Skeletal muscle cell (primary cell): ENCODE data around the gene KCTD17.
A peak's percentile ranks its signal among the peaks of the same experiment; 100 is the strongest.

Experiments used
- DNase-seq: peaks from one replicate; pipeline ENCODE4 v3.0.0-alpha.2; 2010; ENCODE audit warnings: low read depth
- H3K4me3 ChIP-seq: 2 replicates; pipeline ENCODE4 v1.5.1; 2011; ENCODE audit warnings: low read depth, mild to moderate bottlenecking, control low read depth, low read length, moderate library complexity

KCTD17 gene

DNA sequence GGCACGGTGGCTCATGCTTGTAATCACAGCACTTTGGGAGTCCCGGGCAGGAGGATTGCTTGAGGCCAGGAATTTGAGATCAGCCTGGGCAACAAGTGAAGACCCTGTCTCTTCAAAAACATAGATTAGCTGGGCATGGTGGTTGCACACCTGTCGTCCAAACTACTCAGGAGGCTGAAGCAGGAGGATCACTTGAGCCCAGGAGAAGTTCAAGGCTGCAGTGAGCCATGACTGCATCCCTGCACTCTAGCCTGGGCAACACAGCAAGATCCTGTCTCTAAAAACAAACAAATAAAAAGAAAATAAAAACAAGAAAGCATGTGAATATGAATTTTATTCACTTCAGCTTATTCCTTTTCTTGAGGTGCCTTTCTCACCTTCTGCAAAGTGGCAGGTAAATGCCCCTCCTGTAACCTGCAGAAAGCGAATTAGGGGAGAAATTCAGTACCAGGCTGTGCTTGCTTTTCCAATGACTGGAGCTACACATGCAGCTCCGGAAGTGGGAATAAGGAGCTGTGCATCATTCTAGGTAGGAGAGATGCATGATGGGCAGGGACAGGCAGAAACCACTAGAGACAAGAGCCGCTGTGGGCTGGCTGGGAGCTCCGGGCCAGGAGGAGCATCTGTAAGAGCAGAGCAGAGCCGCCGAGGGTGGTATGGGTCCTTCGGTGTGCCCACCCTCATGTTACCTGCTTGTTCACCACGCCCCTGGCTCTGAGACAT is 14.7 kb upstream of the KCTD17 start:
- no peak for DNase-seq
- no peak overlapping the region for H3K4me3 ChIP-seq

DNA sequence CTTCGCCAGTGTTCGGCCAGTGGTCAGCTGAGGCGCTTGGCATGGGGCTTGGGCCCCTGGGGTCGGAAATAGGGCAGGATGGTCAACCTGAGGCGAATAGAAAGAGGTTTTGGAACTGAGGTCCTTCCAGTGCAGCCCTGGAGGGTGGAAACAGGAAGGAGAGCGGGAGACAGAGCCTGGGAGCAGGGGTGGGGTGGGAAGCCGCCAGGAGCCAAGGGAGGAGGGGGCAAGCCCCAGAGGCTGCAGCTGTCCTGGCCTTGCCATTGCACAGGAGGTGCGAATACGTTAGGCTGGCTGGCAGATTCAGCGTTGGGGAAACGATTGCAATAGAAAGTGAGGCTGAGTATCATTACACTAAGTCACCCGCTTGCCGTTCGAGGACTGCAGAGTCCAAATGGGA is 13.9 kb upstream of the KCTD17 start:
- H3K4me3 ChIP-seq, result no peak overlapping the region
- no peak for DNase-seq

GRCh38 chr22:37039466-37039865 is 12.1 kb upstream of the KCTD17 start:
- H3K4me3 ChIP-seq, result no peak overlapping the region
- DNase-seq, result no peak

GRCh38 chr22:37043209-37043827 is 8.2 kb upstream of the KCTD17 start:
- DNase-seq, result no peak
- H3K4me3 ChIP-seq, result no peak overlapping the region

GRCh38 chr22:37043828-37044538 is 7.6 kb upstream of the KCTD17 start:
- no peak for DNase-seq

GRCh38 chr22:37044634-37045625 is 6.6 kb upstream of the KCTD17 start:
- DNase-seq, result no peak

More at GRCh38 chr22:37043828-37044538, 7.6 kb upstream of the KCTD17 start:
- no peak overlapping the region for H3K4me3 ChIP-seq

DNA sequence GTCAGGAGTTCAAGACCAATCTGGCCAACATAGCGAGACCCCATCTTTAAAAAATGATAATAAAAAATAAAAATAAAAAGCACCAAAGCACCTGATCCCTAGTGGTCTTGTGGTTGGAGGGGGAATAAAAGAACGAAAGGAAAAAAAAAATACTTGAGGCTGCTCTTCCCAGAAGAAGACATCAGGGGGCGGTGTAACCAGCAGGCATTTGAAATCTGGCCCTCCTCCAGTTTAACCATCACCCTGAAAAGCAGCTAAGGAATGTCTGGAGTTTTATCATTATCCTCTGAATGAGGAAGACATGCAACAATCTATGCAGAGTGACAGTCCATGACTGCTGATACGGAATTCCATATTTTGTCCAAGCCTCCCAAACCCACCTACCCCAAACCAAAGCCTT is 5.6 kb upstream of the KCTD17 start:
- H3K4me3 ChIP-seq, result no peak overlapping the region
- no peak for DNase-seq

More at GRCh38 chr22:37044634-37045625, 6.6 kb upstream of the KCTD17 start:
- H3K4me3 ChIP-seq, result no peak overlapping the region

- no peak overlapping the region for H3K4me3 ChIP-seq
- no peak for DNase-seq
Observed at GRCh38 chr22:37046589-37046988, 5.0 kb upstream of the KCTD17 start.

DNA sequence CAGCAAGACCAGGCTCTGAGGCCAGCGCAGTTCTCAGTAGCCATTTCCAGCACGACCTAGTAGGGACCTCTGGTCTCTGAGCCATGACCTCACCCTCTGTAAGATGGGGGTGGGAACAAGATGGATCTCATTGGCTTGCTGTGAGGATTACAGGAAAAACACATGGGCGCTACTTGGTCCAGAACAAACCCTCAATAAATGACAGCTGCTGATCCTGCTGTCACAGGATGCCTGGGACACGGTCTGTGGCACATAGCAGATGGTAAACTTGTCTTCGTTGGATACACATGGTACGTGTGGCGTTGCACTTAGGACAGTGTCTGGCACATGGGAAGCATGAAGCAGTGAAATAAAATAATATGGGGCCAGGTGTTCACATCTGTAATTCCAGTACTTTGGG is 4.5 kb upstream of the KCTD17 start:
- DNase-seq, result no peak
- no peak overlapping the region for H3K4me3 ChIP-seq

DNA sequence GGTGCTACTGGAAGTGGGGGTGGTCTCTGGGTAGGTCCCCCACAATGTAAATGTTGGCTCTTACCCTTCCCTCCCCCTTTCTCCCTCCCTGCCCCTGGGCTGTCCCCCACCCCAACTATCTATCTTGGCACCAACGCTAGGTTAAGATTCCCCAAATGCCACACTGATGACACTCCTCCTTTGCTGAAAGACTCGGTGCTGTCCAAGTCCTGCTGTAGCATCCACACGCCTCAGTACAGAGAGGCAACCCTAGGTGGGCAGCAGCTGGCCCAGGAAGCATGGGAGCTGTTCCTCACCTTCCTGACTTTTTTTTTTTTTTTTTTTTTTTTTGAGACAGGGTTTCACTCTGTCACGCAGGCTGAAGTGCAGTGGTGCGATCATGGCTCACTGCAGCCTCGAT is 3.4 kb upstream of the KCTD17 start:
- no peak for DNase-seq
- H3K4me3 ChIP-seq, result no peak overlapping the region

DNA sequence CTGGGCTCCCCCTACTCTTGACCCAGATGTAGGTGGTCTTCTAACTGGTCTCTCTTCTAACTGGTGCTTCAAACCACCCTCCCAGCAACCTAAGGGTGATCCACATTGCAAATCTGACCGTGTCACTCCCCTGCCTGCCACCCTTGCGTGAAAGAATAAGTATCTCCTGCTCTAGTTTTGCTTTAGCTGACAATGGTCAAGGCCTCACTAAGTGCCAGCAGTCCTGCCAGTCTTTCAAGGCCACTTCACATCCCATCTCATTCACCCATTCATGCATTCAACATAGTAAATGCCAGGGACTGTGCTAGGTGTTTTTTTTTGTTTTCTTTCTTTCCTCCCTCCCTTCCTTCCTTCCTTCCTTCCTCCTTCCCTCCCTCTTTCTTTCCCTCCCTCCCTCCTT is 2.3 kb upstream of the KCTD17 start:
- no peak for DNase-seq
- H3K4me3 ChIP-seq, result no peak overlapping the region

- no peak overlapping the region for H3K4me3 ChIP-seq
- DNase-seq, result no peak
Observed at GRCh38 chr22:37050913-37051312, 629 bp upstream of the KCTD17 start.

GRCh38 chr22:37052386-37053309 is 1.1 kb downstream of the KCTD17 start:
- DNase-seq, result no peak
- H3K4me3 ChIP-seq, result peak overlapping the region; percentile 68

- no peak for DNase-seq
- no peak overlapping the region for H3K4me3 ChIP-seq
Observed at GRCh38 chr22:37053310-37054055, 1.9 kb downstream of the KCTD17 start.

DNA sequence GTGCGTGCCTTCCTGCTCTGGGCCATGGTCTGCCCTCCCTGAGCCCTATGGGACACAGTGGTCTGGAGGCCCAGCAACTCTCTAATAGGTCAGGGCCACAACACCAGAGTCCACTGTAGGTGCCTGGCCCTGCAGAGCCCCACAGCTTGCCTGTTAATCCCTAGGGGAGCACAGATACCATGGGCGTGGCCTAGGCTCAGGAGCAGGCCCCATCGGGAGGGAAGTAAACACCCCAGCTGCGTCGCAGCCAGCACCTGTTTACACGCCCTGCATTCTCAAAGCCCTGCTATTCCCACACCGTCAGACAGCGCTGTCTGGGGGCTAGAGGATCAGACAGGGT is 2.5 kb downstream of the KCTD17 start:
- DNase-seq, result no peak
- H3K4me3 ChIP-seq, result no peak overlapping the region

GRCh38 chr22:37054600-37055365 is 3.2 kb downstream of the KCTD17 start:
- no peak overlapping the region for H3K4me3 ChIP-seq
- no peak for DNase-seq

DNA sequence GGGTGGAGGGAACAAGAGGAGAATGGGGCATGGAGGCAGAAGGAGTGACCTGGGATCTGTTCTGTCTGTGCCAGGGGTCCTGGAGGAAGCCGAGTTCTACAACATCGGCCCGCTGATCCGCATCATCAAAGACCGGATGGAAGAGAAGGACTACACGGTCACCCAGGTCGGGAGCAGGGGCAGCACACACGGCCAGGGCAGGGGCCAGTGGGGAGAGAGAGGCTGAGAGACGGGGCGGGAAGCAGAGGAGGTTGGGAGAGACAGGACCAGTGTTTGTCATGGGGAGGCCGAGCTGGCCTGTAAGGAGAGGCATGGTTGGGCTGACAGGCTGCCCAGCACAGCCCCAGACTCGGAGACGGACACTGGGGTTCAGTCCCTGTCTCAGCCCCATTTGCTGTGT is 4.7 kb downstream of the KCTD17 start:
- no peak overlapping the region for H3K4me3 ChIP-seq
- DNase-seq, result no peak
